Peyer's patch (tissue), 4 donors: ENCODE measurements around the gene TRIM8.

Source experiments
- POLR2A ChIP-seq, 2 donors: fragments of 450-650 bp; IDR thresholded peaks; one replicate each; pipeline ENCODE4 v1.5.1; 2017; ENCODE audit warnings: antibody characterized with exemption in 2 of 2, mild to moderate bottlenecking in 2 of 2, moderate library complexity in 2 of 2
- TF ChIP-seq, protein P1 (sequence below), 6 experiments: fragments of 450-650 bp in 4 of 6; fragments of 200-600 bp in 2 of 6; sonication (generic) in 1 of 6; IDR thresholded peaks; one replicate each; pipeline ENCODE4 v1.5.1; 2017 to 2019; ENCODE audit warnings: antibody characterized with exemption in 6 of 6, mild to moderate bottlenecking in 3 of 6, moderate library complexity in 1 of 6

DNA sequence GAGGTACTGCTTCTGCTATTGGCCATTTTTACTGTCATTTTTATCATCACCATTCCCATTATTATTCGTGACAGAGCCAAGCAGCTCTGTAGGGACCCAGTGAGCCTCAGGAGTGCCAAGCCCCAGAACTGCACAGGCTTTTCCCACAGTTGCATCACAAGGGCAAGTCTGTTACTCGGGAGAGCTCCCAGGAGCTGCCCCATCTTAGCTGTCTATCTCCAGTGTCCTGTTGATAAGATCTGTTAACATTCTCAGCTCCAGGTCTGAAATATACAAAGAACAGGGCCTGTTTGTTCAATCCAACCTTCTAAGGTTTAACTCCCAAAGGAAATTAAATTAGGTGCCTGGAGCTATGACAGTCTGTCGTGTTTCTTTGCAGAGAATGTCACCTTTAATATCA, 20.2 kb upstream of the TRIM8 start:
- TF ChIP-seq, protein P1, sequence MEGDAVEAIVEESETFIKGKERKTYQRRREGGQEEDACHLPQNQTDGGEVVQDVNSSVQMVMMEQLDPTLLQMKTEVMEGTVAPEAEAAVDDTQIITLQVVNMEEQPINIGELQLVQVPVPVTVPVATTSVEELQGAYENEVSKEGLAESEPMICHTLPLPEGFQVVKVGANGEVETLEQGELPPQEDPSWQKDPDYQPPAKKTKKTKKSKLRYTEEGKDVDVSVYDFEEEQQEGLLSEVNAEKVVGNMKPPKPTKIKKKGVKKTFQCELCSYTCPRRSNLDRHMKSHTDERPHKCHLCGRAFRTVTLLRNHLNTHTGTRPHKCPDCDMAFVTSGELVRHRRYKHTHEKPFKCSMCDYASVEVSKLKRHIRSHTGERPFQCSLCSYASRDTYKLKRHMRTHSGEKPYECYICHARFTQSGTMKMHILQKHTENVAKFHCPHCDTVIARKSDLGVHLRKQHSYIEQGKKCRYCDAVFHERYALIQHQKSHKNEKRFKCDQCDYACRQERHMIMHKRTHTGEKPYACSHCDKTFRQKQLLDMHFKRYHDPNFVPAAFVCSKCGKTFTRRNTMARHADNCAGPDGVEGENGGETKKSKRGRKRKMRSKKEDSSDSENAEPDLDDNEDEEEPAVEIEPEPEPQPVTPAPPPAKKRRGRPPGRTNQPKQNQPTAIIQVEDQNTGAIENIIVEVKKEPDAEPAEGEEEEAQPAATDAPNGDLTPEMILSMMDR (IDR thresholded peaks at IDR 0.05), result no peak
- no peak for TF ChIP-seq POLR2A (IDR thresholded peaks at IDR 0.05)
